Inferior parietal cortex (tissue), 1 donor: ENCODE data around the gene SMCP.

Experiments
- DNase-seq: peaks from one replicate; pipeline ENCODE4 v3.0.0-alpha.2; 2016; ENCODE audit errors: extremely low spot score

Gene SMCP

DNA sequence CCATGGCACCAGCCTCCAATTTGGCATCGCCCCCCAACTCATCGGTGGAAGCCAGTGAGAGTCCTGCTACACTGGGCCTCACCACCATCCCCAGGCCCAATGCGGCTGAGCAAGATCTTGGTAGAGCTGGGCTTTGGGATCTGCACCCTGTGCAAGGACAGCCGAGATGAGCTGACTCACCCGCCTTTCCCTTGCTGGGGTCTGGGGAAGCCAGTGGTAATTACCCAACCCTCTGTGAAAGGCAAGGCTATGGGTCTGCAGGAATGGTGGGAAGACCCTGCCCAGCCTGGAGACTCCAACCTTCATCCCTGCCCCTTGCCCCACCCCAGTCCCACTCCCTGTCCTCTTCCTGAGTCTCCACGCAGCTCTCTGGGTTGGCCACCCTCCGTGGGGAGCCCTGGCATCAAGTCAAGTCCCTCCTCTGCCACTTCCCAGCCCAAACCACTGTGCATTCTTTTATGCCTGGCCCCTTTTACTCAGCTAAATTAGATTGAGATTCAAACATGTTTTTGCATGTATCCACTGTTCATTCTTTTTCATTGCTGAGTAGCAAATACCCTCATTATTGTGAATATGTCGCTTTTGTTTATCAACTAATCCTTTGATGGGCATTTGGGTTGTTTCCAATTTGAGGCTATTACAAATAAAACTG lies 8.8 kb downstream of the SMCP start:
- no peak for DNase-seq

DNA sequence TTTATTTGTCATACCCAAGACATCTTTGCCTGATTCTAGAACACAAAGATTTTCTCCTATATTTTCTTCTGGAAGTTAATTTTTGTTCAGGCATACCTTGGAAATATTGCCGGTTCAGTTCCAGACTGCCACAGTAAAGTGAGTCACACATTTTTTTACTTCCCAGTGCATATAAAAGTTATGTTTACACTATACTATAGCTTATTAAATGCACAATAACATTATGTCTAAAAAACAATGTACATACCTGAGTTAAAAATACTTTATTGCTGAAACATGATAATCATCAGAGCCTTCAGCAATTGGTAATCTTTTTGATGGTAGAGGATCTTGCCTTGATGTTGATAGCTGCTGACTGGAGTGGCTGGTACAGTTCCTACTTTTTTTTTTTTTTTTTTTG lies 10.0 kb downstream of the SMCP start:
- DNase-seq: no peak

DNA sequence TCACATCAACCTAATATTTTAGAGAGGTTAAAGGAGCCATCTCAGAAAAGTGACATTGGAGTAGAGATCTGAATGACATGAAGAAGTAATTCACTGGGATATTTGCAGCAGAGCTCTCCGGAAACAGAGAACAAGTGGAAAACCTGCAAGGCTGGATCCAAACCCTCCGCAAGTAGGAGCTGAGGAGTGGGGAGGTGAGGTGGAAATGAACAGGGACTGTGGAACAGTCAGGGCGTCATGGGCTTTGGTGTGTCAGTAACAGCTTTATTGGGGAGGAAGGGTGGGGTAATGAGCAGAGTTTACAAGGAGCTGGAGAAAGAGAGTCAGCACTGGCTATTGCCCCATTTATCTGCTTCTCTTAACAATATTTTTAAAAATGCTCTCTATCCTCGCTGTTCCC lies 20.9 kb downstream of the SMCP start:
- no peak for DNase-seq

DNA sequence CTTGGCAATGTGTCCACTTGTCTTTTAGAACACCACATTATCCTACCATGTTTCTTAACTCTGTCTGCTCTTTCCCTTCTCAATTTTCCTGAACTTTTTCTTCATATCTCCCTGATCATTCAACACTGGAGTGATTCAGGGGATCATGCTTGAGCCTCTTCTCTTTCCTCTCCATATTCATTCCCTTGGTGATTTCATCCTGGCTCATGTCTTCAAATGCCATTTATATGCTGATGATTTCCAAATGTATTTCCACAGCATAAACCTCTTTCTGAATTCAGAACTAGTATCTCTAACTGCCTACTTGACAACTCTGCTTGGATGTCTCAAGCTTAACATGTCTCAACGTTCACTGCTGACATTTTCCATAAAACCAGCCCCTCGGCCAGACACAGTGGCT lies 21.8 kb downstream of the SMCP start:
- DNase-seq: no peak

DNA sequence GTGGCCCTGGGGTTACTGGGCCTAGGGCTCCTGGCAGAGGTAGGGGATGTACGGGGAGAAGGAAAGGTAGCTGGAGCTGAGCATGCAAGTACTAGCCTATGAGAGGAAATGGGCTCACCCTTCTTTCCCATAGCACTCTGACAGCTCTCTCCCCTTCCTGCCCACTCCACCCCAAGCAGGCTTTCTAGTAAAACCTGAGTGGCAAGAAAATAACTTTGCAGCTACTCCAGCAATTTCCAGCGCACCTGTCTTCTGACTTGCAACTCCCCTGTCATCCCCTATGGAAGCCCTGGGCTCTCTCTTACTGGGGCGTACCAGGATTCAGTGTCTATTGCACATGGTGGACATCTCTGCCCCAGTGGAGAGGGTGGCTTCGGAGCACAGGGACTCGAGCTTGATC lies 23.5 kb downstream of the SMCP start:
- DNase-seq: no peak

DNA sequence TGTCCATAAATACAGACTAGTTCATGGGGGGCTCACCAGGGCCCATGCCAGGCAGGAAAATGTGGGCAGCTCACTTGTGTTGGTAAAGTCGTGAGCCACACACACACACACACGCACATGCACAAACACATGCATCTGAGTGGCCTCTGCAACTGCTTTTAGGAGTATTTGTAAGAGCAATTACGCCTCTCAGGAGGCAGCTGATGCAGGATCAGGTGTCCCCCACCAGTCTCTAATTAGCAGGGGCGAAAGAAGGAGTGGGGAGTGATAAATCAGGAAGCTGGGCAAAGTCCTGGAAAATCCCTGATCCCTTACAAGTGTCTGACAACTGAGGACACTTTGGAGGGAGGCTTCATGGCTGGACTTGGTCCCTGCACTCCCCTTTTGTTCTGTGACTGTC lies 24.5 kb downstream of the SMCP start:
- DNase-seq: no peak

DNA sequence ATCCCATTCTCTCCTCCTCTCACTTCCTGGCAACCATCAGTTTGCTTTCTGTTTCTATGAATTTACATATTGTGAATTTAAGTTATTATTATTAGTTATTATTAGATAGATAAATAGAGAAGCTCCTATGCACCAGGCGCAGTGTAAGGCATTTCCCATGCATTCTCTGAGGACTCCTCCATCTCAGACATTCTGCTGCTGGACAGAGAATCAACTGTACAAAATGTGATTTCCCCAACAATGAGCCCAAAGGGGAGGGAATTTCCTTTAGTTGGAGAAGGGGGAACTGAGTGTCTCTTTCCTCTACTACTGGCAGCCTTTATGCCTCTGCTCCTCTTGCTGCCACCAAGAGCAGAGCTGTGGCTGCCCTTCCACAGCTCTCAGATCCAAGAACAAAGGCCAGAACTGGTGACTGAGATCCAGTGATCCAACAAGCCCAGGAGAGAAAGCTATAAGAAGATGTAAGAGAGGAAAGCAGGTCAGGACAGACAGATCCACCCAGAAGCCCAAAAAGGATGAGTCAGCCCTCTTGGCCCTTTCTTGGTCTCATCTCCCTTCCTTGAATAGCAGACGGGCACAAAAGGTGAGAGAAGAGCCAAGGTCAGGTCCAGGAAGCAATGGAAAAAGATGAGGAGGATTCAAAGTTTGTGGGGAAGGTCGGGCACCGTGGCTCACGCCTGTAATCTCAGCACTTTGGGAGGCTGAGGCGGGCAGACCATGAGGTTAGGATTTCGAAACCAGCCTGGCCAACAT lies 26.7 kb downstream of the SMCP start:
- no peak for DNase-seq

DNA sequence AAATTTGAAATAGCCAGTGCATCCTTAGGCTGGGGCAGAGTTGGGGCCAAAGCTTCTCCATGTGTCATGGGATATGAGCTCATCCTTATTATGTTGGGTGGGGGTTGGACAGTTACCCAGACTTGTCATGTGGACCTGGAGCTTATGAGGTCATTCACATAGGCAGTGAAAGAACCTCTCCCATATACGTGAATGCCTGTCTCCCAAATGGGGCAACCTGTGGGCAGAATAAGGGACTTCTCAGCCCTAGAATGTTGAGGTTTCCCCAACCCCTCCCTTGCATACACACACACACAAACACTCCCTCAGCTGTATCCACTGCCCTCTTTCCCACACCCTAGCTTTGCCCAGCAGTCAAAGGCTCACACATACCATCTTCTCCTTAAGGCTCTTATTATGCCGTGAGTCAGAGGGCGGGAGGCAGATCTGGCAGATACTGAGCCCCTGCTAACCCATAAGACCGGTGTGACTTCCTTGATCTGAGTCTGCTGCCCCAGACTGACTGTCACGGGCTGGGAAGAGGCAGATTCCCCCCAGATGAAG lies 28.0 kb downstream of the SMCP start:
- DNase-seq: no peak

DNA sequence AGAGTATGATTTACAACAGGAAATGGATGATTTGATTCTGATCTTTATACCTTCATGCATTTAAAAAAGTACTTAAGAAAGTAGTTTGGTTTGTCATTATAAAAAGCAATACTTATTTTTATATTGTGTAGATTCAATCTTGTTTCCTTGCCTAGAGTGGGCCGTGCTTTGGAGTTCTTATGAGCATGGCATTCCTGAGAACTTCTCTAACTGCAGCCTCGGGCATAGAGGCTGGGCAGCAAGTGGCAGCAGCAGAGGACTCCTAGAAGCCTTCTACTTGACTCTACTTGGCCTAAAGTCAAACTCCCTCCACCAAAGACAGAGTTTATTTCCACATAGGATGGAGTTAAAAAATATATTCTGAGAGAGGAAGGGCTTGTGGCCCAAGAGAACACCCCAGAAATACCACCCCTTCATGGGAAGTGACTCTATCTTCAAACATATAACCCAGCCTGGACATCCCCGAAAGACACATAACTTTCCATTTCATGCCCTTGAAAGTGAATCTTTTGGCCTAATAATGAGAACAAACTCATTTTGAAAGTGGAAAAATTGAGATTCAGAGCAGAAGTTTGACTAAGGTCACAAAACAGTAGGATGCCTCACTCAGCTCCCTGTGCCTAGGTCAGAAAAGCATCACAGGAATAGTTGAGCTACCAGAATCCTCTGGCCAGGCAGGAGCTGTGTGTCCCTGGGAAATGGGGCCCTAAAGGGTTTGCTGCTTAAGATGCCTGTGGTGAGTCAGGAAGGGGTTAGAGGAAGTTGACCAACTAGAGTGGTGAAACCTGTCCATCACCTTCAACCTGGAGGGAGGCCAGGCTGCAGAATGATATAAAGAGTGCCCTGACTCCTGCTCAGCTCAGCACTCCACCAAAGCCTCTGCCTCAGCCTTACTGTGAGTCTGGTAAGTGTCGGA lies 29.8 kb downstream of the SMCP start, which contains the start of gene IVL:
Gene IVL, plus strand, starts transcription at position 861 of the 916 bp plus-strand sequence. CDS start 1,252 bp downstream, outside the sequence.
- no peak for DNase-seq

DNA sequence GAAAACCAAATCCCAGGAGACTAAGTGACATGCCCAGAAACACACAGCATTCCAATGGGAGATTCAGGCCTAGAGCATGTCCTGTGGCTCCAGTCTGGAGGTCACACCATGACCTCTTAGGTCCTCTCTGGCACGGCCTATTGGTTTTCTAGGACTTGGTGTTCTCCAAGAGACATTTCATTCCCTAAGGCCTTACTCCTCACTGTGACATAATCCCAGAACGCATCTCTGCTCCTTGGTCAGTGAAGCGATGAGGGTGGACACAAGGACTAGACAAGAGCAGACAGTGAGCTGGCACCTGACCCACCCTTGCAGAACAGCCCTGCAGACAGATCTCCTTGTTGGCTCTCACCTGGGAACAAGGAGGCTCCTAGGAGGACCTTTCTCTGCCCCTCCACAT lies 31.1 kb downstream of the SMCP start:
- no peak for DNase-seq

DNA sequence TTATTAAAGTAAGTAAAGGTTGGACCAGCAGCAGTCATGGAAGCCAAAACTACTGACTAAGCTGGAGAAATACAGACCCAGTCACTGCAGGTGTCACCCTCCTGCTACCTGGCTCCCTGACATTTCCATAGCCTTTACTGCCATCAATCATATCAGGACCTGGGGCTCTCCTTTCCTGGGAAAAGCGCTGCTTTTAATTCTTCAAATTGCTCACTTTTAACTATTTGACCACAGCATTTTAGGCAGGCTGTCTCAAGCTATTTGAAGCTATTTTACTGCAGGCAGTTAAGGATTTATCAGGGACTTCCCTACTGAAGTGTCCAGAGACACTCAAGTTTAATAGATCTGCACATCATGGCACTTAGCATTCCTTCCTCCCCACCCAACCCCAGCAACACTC lies 34.3 kb downstream of the SMCP start:
- no peak for DNase-seq

DNA sequence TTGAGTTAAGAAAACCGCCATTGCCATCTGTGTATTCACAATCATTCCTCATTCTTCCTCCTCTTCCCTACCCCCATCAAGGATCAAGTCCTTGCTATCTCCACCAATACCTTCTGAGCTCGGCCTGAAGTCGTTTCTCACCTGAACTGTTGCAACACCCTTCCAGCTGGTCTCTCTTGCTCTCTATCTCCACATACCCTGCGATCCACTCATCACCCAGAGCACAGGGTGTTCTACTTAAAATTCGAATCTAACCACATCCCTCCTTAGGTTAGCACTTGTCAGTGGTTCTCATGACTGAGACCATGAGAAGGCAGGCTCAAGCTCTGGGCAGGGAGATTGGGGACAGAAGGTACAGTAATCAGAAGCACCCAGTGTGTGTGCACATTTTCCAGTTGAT lies 34.8 kb downstream of the SMCP start:
- no peak for DNase-seq

DNA sequence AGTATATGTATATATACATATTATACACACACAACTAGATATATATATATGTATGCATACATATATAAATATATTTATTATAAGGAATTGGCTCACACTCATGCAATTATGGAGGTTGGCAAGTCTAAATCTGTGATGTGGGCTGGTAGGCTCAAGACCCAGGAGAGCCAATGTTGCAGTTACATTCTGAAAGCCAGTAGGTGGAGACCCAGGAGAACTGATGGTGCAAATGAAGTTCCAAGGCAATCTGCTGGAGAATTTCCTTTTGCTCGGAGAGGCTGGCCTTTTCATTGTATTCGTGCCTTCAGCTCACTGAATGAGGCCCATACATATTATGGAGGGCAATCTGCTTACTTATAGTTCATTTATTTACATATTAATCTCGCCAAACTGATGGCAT lies 39.7 kb downstream of the SMCP start:
- no peak for DNase-seq

DNA sequence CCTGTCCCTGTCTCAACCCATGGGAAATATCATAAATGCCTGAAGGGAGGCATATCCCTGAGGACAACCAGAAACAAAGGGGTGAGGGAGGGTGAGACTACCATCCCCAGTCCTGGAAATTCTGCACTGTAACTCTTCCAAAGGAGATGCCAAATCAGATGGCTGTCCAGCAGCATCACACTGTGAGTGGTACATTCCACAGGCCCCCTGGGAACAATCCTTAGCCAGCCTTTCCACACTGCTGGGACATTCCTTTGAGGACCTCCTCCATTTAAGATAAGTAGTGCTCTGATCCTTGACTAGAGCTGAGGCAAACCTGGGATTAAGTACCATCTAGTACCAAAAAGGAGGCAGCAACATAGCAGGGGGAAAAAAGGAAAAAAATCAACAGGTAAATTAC lies 40.9 kb downstream of the SMCP start:
- no peak for DNase-seq

DNA sequence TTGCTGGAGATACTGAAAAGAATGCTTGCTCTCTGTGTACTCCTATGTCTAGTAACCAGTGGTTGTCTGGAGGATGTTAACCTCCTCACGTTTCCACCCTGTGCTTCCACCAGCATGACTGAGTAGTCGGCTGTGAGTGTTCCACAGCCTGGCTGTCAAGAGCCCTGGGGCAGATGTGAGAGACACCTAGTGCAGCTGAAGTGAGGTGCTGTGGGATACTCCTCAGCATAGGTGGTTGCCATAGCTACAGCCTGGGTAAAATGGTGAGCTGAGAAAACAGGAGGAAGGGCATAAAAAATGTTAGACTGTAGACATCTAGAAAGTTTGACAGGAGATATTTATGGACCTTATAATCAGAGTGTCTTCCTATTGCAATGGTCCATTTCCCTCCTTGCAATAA lies 46.1 kb downstream of the SMCP start:
- DNase-seq: no peak

DNA sequence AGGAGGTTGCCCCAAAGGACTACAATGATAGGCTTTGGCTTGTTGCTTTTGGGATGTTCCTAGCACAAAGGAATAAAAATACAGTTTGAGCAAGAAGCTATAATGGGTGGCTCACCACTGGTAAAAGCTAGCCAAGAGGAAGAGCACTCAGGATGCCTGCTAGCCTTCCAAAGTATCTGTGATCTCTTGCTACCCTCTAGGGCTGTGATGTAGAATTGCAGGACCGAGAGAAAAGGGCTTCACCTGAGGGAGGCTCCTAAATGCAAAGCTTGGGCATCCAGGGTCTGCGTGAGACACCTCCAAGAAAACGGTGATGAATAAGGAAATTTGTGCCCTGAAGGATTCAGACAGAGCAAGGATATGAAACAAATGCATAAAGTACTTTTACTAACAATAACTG lies 48.0 kb downstream of the SMCP start:
- DNase-seq: no peak

DNA sequence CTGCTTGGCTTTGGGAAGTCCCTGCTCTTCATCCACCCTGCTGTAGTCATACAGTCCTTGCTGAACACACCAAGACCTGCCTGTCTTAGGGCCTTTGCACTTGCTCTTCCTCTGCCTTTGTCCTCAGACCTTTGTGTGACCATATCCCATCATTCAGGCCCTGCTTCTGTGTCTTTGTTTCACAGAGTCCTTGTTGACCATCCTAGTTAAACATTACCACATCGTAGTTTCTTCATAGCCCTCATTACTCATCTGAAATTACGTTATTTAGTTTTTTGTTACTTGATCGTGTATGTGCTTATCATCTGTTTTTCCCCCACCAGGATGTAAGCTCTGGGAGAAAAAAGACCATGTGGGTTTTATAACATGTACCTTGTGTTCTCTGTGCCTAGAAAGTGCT lies 50.5 kb downstream of the SMCP start:
- DNase-seq: no peak

DNA sequence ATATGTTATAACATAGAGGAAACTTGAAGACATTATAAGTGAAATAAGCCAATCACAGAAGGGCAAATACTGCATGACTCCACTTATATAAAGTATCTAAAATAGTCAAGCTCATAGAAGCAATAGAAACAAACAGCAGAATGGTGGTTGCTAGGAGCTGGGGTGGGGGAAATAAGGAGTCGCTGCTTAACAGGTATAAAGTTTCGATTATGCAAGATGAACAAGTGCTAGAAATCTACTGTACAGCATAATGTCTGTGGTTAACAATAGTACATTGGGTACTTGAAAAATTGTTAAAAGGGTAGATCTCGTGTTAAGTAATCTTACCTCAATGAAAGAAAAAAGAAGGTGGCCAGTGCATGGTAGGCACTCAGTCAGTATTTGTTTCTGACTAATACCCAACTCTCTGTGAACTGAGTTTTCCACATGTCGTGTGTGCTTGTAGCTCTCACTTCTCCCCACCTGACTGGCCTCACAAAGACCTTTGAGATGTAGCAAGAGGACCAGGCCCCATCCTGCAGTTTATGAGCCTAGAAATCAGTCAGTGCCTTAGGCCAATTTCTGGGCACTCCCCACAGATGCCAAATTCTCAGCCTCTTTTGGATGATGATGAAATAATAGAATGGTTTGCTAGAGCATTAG lies 54.2 kb downstream of the SMCP start:
- no peak for DNase-seq

DNA sequence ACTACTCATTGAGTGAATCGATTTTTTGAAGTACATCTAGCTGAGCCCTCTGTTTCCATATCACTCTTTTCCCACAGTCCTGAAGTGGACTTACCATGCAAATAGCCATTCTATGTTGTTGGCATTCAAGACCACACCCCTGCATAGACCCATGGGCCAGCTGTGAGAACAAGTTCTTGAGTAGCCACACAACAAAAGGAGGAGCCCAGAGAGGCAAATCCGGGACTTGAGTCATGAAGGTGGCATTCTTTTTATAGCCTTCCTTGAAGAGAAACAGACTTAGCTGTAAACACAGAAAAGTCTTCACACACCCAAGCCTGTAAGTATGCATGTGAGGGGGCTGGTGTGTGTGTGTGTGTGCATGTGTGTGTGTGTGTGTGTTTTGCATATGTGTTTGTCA lies 55.1 kb downstream of the SMCP start:
- no peak for DNase-seq
